ENCODE results near the gene SPSB4.

The SPSB4 gene

DNA sequence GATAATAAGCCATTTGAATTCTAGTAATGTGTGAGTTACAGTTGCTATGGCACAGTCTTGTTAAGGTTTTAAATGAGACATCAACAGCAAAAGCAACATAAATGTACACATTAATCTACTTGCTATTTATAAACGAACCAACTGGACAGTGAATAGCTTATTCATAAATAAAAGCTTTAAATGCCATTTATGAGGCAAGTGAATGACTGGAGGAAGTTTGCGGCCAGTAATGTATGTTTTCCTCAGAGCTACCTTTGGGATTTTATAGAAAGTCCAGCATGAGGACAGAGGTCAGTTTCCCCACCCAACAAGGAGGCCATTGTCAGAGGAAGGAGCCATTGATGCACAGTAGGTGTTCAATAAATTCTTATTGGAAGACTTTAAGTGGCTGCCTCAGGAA is 132.5 kb downstream of the SPSB4 start:
- TF ChIP-seq, protein P1, sequence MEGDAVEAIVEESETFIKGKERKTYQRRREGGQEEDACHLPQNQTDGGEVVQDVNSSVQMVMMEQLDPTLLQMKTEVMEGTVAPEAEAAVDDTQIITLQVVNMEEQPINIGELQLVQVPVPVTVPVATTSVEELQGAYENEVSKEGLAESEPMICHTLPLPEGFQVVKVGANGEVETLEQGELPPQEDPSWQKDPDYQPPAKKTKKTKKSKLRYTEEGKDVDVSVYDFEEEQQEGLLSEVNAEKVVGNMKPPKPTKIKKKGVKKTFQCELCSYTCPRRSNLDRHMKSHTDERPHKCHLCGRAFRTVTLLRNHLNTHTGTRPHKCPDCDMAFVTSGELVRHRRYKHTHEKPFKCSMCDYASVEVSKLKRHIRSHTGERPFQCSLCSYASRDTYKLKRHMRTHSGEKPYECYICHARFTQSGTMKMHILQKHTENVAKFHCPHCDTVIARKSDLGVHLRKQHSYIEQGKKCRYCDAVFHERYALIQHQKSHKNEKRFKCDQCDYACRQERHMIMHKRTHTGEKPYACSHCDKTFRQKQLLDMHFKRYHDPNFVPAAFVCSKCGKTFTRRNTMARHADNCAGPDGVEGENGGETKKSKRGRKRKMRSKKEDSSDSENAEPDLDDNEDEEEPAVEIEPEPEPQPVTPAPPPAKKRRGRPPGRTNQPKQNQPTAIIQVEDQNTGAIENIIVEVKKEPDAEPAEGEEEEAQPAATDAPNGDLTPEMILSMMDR (IDR thresholded peaks at IDR 0.05; ENCODE audit: low read depth, low read length): no peak
- DNase-seq (ENCODE audit: extremely low read depth, low read depth): no peak

DNA sequence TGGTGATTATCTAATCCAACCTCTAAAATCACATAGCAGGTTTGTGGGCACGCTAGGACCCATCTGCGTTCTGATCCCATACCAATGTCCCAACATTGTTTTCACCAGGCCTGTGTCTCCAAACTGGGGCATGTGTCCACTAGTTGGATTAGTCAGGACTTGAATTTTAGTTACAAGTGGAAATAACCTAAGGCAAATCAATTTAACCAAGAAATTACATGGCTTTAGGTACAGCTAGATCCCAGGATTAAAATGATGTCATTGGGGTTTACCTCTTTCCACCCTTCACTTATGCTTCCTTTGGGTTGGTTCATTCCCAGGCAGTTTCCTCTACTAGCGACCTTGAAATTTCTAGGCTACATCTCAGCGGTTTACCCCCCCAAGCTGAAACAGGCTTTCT is 133.3 kb downstream of the SPSB4 start:
- no peak for DNase-seq (ENCODE audit: extremely low read depth, low read depth)
- TF ChIP-seq, protein P1 (IDR thresholded peaks at IDR 0.05; ENCODE audit: low read depth, low read length): no peak

GRCh38 chr3:141191097-141191749 is 140.1 kb downstream of the SPSB4 start:
- TF ChIP-seq, protein P1 (IDR thresholded peaks at IDR 0.05; ENCODE audit: low read depth, low read length): no peak
- no peak for DNase-seq (ENCODE audit: extremely low read depth, low read depth)

GRCh38 chr3:141192345-141192744 is 141.2 kb downstream of the SPSB4 start:
- TF ChIP-seq, protein P1 (IDR thresholded peaks at IDR 0.05; ENCODE audit: low read depth, low read length): no peak; the same call in none of the 2 replicates
- peak; percentile 84 for DNase-seq (ENCODE audit: extremely low read depth, low read depth)

GRCh38 chr3:141193066-141193830 is 142.1 kb downstream of the SPSB4 start:
- no peak for DNase-seq (ENCODE audit: extremely low read depth, low read depth)
- TF ChIP-seq, protein P1 (IDR thresholded peaks at IDR 0.05; ENCODE audit: low read depth, low read length): no peak

Data from AG09319 (cell line).